ENCODE results near the gene SLIT3.

Gene SLIT3

DNA sequence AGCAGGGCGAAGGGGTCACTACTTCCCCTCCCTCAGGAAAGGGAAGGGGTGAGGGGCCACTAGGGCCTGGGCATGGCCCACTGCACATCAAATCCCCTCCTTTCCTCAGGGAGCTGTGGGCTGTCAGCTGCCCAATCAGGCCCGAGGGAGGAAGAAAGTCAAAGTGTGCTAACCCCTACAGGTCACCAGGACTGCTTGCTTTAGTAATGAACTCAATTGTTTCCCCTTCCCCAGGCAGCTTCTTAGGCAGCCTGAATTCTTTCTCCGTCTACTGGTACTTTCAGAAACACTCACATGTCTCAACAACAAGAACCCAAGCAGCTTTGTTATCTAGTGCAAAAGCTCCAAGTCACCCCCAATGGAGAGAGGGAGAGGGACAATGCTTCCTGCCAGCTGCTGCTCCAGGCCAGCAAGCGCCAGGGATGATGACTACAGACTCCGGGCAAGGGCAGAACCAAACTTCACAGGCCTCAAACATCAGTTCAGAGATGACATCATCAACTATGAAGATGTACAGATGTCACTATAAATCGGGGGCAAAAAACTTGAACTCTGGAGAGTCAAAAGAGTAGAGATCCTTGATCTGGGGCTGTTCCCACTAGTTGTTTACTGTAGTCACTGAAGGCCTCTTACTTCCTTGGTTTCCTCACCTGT lies 100.7 kb downstream of the SLIT3 start:
- Histone ChIP-seq H3K4me3 (ENCODE audit: low read depth, low read length) (no peak overlapping the region), H3K9me3 (ENCODE audit: control insufficient read depth, low read length) (no peaks in the 10 kb centered on the region), H3K79me2 (peaks cover 67% of the 10 kb centered on the region), H3K27me3 (ENCODE audit: control insufficient read depth, insufficient read depth, low read length) (no peaks in the 10 kb centered on the region), H3K4me2 (ENCODE audit: low read length) (no peak overlapping the region), H3K27ac (no peak overlapping the region), H3K9ac (no peak overlapping the region), H3K4me1 (peaks cover 22% of the 10 kb centered on the region), H3K36me3 (ENCODE audit: control insufficient read depth, insufficient read depth, low read length) (no peaks in the 10 kb centered on the region), H2AFZ (no peak overlapping the region)
- TF ChIP-seq, protein P1, sequence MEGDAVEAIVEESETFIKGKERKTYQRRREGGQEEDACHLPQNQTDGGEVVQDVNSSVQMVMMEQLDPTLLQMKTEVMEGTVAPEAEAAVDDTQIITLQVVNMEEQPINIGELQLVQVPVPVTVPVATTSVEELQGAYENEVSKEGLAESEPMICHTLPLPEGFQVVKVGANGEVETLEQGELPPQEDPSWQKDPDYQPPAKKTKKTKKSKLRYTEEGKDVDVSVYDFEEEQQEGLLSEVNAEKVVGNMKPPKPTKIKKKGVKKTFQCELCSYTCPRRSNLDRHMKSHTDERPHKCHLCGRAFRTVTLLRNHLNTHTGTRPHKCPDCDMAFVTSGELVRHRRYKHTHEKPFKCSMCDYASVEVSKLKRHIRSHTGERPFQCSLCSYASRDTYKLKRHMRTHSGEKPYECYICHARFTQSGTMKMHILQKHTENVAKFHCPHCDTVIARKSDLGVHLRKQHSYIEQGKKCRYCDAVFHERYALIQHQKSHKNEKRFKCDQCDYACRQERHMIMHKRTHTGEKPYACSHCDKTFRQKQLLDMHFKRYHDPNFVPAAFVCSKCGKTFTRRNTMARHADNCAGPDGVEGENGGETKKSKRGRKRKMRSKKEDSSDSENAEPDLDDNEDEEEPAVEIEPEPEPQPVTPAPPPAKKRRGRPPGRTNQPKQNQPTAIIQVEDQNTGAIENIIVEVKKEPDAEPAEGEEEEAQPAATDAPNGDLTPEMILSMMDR (IDR thresholded peaks at IDR 0.05): no peak

DNA sequence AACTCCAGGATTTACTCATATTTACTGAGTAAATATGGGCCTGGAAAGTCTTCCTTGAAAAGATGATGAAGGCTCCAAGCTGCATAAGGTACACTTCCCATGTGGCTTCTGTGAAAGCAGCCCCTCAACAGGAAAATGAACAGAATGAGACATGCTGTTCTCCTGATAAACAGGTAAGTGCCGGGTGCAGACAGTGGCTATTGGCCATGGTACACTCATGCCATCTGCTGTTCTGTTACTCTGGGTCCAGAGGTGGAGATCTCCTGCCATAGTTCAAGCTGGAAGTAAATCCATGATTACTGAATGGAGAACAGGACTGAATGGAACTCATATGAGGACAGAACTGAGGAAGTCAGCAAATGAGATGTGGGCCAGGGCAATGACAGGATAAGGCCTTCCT lies 103.6 kb downstream of the SLIT3 start:
- Histone ChIP-seq H3K27ac (no peak overlapping the region), H3K36me3 (ENCODE audit: control insufficient read depth, insufficient read depth, low read length) (no peaks in the 10 kb centered on the region), H3K27me3 (ENCODE audit: control insufficient read depth, insufficient read depth, low read length) (no peaks in the 10 kb centered on the region), H3K79me2 (peaks cover 64% of the 10 kb centered on the region), H3K4me2 (ENCODE audit: low read length) (no peak overlapping the region), H3K9me3 (ENCODE audit: control insufficient read depth, low read length) (no peaks in the 10 kb centered on the region), H2AFZ (no peak overlapping the region), H3K4me1 (peaks cover 28% of the 10 kb centered on the region), H3K4me3 (ENCODE audit: low read depth, low read length) (no peak overlapping the region), H3K9ac (no peak overlapping the region)
- TF ChIP-seq, protein P1 (IDR thresholded peaks at IDR 0.05): peak; percentile 45

DNA sequence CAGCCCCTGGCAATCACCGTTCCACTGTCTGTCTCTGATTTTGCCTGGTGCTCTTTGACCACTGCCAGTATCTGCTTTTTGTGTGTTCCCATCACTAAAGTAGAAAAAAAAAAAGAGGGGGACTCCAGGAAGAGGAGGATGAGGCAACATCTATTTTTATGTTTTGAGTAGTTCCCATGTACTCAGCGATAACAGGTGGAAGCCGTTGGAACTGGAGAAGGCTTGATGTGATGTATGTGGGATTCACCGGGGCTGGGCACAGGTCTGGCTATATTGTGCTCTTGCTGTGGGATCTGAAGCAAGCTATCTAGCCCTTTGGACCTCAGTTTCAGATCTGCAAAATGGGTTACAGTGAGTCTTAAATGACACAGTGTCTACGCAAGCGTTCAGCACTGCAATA lies 104.9 kb downstream of the SLIT3 start:
- Histone ChIP-seq H3K9ac (no peak overlapping the region), H3K4me2 (ENCODE audit: low read length) (no peak overlapping the region), H2AFZ (no peak overlapping the region), H3K4me3 (ENCODE audit: low read depth, low read length) (no peak overlapping the region), H3K36me3 (ENCODE audit: control insufficient read depth, insufficient read depth, low read length) (no peaks in the 10 kb centered on the region), H3K4me1 (peaks cover 35% of the 10 kb centered on the region), H3K79me2 (peaks cover 68% of the 10 kb centered on the region), H3K27ac (no peak overlapping the region), H3K9me3 (ENCODE audit: control insufficient read depth, low read length) (no peaks in the 10 kb centered on the region), H3K27me3 (ENCODE audit: control insufficient read depth, insufficient read depth, low read length) (no peaks in the 10 kb centered on the region)
- TF ChIP-seq, protein P1 (IDR thresholded peaks at IDR 0.05): no peak

DNA sequence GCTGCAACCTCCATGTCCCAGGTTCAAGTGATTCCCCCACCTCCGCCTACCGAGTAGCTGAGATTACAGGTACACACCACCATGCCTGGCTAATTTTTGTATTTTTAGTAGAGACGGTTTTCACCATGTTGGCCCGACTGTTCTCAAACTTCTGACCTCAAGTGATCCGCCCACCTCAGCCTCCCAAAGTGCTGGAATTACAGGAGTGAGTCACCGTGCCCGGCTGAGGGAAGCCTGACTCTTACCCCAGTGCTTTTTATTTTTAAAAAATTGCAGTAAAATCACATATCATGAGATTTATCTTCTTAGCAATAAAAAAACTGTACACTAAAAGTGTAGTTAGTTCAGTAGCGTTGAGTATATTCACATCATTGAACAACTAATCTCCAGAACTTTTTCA lies 105.3 kb downstream of the SLIT3 start:
- no peak overlapping the region for H2AFZ ChIP-seq
- no peaks in the 10 kb centered on the region for H3K9me3 ChIP-seq (ENCODE audit: control insufficient read depth, low read length)
- no peak overlapping the region for H3K9ac ChIP-seq
- no peaks in the 10 kb centered on the region for H3K36me3 ChIP-seq (ENCODE audit: control insufficient read depth, insufficient read depth, low read length)
- no peaks in the 10 kb centered on the region for H3K27me3 ChIP-seq (ENCODE audit: control insufficient read depth, insufficient read depth, low read length)
- H3K4me3 ChIP-seq (ENCODE audit: low read depth, low read length): no peak overlapping the region
- TF ChIP-seq, protein P1 (IDR thresholded peaks at IDR 0.05): no peak
- H3K27ac ChIP-seq: no peak overlapping the region
- H3K79me2 ChIP-seq: peaks cover 64% of the 10 kb centered on the region
- H3K4me1 ChIP-seq: peaks cover 36% of the 10 kb centered on the region
- no peak overlapping the region for H3K4me2 ChIP-seq (ENCODE audit: low read length)

DNA sequence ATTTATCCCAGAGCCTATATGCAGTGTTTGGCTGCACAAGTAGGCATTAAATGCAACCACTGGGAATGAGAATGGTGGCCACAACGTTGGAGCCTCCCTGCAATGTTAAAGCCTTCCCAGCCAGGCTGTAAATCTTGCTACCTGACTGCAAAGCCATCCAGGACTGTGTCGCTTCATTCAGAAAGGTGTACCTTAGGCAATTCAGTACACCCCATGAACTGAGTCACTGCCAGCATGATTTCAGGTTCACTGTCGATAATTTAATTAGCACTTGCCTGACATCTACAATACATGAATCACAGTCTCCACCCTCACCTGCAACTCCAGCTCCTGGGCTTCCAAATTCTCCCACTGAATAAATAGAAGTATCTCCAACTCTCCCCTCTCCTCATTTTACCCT lies 108.4 kb downstream of the SLIT3 start:
- Histone ChIP-seq H3K9me3 (ENCODE audit: control insufficient read depth, low read length) (no peaks in the 10 kb centered on the region), H3K27me3 (ENCODE audit: control insufficient read depth, insufficient read depth, low read length) (no peaks in the 10 kb centered on the region), H3K9ac (no peak overlapping the region), H3K79me2 (peaks cover 71% of the 10 kb centered on the region), H3K27ac (no peak overlapping the region), H3K4me3 (ENCODE audit: low read depth, low read length) (no peak overlapping the region), H3K36me3 (ENCODE audit: control insufficient read depth, insufficient read depth, low read length) (no peaks in the 10 kb centered on the region), H2AFZ (no peak overlapping the region), H3K4me2 (ENCODE audit: low read length) (no peak overlapping the region), H3K4me1 (peaks cover 27% of the 10 kb centered on the region)
- TF ChIP-seq, protein P1 (IDR thresholded peaks at IDR 0.05): no peak
